GM12892 (cell line): ENCODE measurements around the gene C1QTNF7.

Source experiments
- DNase-seq: peaks from one replicate; pipeline ENCODE4 v3.0.0; 2011; ENCODE audit not compliant: insufficient read length
- FAIRE-seq: peaks from 2 replicates; lab custom pipeline; 2011; peaks lifted over from hg19 to GRCh38; lab: Jason Lieb, UNC
- POLR2A ChIP-seq: IDR thresholded peaks from 2 replicates; pipeline ENCODE4 v1.6.1; 2011; ENCODE audit warnings: low read depth, low read length, control low read depth
- POLR2AphosphoS5 ChIP-seq: IDR thresholded peaks from 2 replicates; pipeline ENCODE4 v1.6.1; 2011; ENCODE audit warnings: low read depth, low read length, control low read depth
- TAF1 ChIP-seq: IDR thresholded peaks from 2 replicates; pipeline ENCODE4 v1.6.1; 2011; ENCODE audit warnings: low read depth, mild to moderate bottlenecking, control low read depth, low read length, borderline replicate concordance

Gene C1QTNF7

GRCh38 chr4:15466596-15466995 lies 38.8 kb downstream of the C1QTNF7 start:
- FAIRE-seq: no peak
- DNase-seq: no peak
- TF ChIP-seq TAF1: no peak
- no peak for TF ChIP-seq POLR2A
- no peak for TF ChIP-seq POLR2AphosphoS5

- no peak for DNase-seq
- no peak for FAIRE-seq
- TF ChIP-seq POLR2AphosphoS5 (no peak), POLR2A (no peak), TAF1 (no peak)
Observed at GRCh38 chr4:15469402-15470127, 41.7 kb downstream of the C1QTNF7 start, which contains the start of gene CC2D2A. Gene CC2D2A, plus strand, starts transcription at chr4:15469882. Its CDS starts 6,051 bp downstream, at chr4:15475933.

DNA sequence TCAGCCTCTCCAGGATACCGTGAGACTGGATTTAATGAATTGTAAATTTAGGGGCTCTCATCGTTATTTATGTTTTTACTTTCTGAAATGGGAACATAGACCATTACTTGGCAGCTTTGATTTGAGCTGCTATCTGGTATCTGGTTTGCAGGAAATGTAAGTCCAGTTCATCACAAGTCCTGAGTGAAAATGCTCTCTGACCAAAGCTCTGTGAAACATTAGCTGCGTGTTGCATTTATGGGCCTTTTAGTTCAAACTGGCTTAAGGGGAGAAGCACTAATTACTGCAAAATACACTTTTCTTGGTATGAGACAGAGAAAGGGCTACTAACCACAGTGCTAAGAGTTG lies 42.3 kb downstream of the C1QTNF7 start:
- DNase-seq (no peak), FAIRE-seq (no peak)
- TF ChIP-seq TAF1 (no peak), POLR2AphosphoS5 (no peak), POLR2A (no peak)

DNA sequence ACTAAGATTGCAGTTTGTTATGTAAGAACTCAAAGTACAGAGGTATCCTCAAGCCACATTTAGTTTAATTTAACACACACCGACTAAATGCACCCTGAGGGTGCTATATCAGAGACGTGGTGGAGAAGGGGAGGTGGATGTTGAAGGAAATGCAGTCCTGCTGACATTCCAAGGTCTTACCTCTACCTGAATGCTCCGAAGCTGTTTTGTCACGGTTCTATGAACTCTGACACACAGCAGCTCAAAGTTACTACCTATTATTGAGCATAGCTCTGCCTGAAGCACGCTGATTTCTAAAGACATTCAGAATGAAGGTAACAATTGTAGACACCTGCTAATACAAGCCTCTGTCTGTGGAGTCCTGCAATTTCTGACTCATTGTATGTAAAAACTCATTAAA lies 48.6 kb downstream of the C1QTNF7 start:
- DNase-seq: no peak
- FAIRE-seq: no peak
- TF ChIP-seq POLR2AphosphoS5 (no peak), TAF1 (no peak), POLR2A (no peak)

DNA sequence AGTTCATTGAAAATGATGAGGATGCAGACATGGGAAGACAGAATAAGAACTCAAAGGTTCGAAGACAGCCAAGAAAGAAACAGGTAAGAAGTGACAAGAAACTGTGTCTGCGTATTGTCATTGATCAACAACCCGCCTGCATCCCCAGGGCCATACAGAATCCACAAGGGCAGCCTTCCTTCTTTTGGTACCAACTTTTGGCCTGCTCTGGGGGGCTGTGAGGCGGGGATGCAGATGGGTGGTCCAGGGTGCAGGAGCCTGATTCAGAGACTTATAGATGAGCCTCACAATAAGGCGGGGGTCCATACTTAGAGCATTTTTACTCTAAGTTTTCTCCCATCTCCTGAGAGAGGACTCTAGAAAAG lies 50.9 kb downstream of the C1QTNF7 start:
- TF ChIP-seq POLR2AphosphoS5 (no peak), POLR2A (no peak), TAF1 (no peak)
- FAIRE-seq (no peak), DNase-seq (no peak)

DNA sequence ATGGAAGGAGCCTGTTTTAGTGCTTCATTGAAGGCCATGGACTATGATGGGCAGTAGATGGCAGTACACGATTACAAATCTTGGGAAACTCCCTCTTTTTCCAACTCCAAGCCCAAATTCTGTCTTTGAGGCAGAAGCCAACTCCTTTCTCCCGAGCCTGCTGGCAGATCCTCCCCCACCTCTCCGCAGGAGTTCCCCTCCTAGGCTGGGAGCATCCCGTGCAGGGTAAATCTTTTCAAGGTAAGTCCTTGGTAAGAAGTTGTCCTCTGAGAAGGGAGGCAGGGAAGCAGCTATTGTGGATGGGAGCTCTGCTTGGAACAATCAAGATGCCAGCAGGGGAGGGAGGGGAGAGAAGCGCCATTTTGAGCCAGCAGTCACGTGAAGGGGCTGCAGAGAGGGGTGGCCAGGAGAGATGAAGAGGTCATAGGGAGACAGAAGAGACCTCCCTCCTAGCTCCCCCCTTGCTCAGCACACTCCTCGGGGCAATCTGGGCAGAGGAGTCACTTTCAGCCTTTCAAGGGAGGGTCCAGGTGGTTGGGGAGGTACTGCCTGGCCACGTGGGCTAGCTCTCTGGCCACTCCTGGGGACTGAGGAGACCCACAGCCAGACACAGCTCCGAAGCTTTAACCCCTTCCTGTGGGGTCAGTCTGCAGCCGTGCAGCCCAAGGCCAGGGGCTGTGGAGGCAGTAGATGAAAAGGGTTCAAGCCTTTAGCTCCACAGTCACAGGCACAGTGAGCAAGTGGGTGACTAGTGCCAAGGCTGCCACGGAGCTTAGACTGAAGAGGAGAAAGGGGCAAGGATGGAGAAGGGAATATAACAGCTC lies 51.5 kb downstream of the C1QTNF7 start:
- DNase-seq: no peak
- TF ChIP-seq POLR2AphosphoS5 (no peak), POLR2A (no peak), TAF1 (no peak)
- FAIRE-seq: peak; percentile 65

DNA sequence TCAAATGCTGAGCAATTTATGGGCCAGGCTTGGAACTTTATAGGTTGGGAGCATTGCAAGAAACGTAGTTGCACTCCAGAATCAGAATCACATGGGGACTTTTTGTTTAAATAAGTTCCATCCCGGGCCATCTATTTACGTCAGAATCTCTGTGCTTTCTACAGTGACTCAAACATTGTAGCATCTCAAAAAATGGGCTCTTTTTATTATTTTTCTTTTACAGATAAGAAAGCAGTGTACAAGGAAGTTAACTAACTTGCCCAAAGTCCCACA lies 52.0 kb downstream of the C1QTNF7 start:
- no peak for TF ChIP-seq POLR2A
- no peak for TF ChIP-seq POLR2AphosphoS5
- TF ChIP-seq TAF1: no peak
- DNase-seq: no peak
- no peak for FAIRE-seq

DNA sequence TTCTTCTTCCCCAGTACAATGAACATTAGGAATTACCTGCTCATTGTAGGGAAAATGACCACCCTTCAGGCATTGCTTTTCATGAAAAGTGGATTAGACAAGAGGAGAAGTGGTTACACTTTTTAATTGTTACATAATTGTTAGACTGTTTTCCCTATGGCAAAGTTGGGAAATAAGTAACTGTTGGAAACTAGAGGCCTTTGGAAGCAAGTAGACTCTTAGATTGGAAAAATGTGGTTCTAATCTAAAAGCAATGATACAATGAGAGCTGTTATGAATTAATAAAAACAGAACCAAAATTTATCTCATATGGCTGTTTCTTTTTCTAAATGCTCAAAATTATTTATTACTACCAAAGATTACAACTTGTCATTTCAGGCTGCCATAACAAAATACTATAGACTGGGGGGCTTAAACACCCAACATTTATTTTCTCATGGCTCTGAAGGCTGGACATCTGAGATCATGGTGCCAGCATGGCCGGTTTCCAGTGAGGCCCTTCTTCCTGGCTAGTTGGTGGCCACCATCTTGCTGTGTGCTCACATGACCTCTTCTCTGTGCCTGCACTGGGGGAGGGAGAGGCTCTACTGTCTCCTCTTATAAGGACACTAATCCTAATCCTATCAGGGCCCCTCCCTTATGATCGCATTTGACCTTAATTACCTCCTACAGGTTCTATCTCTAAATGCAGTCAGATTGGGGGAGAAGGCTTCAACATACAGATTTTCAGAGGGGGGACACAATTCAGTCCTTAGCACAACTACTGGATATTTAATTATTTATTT lies 54.3 kb downstream of the C1QTNF7 start:
- FAIRE-seq (no peak), DNase-seq (no peak)
- TF ChIP-seq POLR2A: no peak

DNA sequence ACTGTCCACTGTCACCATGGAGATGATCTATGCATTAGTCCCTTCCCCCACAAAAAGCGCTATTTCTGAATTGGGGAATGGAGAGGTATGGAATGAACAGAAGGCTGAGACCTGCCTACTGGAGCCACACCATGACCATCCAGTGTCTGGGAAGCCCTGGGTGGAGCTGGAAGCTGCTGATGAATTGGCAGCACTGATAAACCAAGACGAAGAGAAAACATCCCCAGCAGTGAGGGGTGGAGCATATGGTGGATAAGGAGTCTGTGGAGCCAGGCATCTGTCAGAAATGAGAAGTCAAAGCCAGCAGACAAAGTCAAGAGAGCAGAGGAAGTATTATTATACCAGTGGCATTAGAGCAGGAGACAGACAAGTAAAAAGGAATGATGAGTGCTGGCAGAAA lies 55.0 kb downstream of the C1QTNF7 start:
- TF ChIP-seq POLR2AphosphoS5 (no peak), TAF1 (no peak), POLR2A (no peak)
- DNase-seq: no peak
- no peak for FAIRE-seq

DNA sequence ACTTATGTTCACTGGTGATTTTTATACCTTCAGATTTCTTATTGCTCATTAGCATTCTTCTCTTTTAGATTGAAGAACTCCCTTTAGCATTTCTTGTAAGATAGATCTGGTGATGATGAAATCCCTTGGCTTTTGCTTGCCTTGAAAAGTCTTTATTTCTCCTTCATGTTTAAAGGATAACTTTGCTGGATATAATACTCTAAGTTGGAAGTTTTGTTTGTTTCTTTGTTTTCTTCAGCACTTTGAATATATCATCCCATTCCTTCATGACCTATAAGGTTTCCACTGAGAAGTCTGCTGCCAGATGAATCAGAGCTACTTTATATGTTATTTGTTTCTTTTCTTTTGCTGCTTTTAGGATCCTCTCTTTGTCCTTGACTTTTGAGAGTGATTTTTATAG lies 60.3 kb downstream of the C1QTNF7 start:
- FAIRE-seq (no peak), DNase-seq (no peak)
- TF ChIP-seq POLR2AphosphoS5 (no peak), TAF1 (no peak), POLR2A (no peak)

GRCh38 chr4:15488658-15489470 lies 61.0 kb downstream of the C1QTNF7 start:
- DNase-seq: no peak
- TF ChIP-seq POLR2A (no peak), TAF1 (no peak), POLR2AphosphoS5 (no peak)
- no peak for FAIRE-seq
